HepG2 (cell line): Measurements from ENCODE around the gene ZSWIM7. TPM values are rescaled to one million over a fixed set of nuclear protein-coding genes. Genes with fewer than 3 reads are reported as not detected.
A peak's percentile ranks its signal among the peaks of the same experiment; 100 is the strongest.

Experiments
- ATAC-seq: fragments of 200-7000 bp; cut with Tn5 transposase; 3 replicates; pipeline ENCODE4 v1.9.1; 2020; ENCODE audit warnings: mild to moderate bottlenecking, moderate library complexity
- BruUV-seq: library from RNA; stranded (reverse); fragments of 400-500 nt; replicated peaks from 2 replicates; lab custom pipeline; 2021; lab: Mats Ljungman, UMichigan
- CTCF ChIA-PET: fragments of 300-600 bp; formaldehyde crosslinking; extraction: SDS; loops from one replicate; lab custom pipeline; 2021; ENCODE audit warnings: low total read pairs, inconsistent platforms, low intra/inter-chr PET ratio; lab: Yijun Ruan, JAX
- POLR2A ChIA-PET: fragments of 350-600 bp; sonication (Branson Sonifier 250); formaldehyde crosslinking; loops from one replicate; lab custom pipeline; 2020; ENCODE audit warnings: antibody characterized with exemption, inconsistent platforms; lab: Yijun Ruan, JAX
- DNase-seq: peaks from one replicate; pipeline ENCODE4 v3.0.0-alpha.2; 2015; ENCODE audit warnings: low spot score
- FAIRE-seq: peaks from 3 replicates; lab custom pipeline; 2011; peaks lifted over from hg19 to GRCh38; lab: Jason Lieb, UNC
- H2AFZ ChIP-seq: one replicate; pipeline ENCODE4 v1.6.1; 2011; ENCODE audit warnings: low read length, inconsistent platforms
- H3K27ac ChIP-seq: fragments of 300-600 bp; 3 replicates; pipeline ENCODE4 v1.8.0; 2011; ENCODE audit warnings: mixed run types, mild to moderate bottlenecking, mixed read lengths, low read length, inconsistent platforms; ENCODE audit not compliant: insufficient read depth; ENCODE audit errors: extremely low read length
- H3K27me3 ChIP-seq, 2 experiments: fragments of 200-600 bp in 1 of 2; 2 replicates in 1 of 2; 3 replicates in 1 of 2; pipeline versions ENCODE4 v1.6.0 to v1.8.0; 2011; ENCODE audit warnings: low read length in 2 of 2, mild to moderate bottlenecking in 2 of 2, moderate library complexity in 2 of 2, inconsistent platforms in 1 of 2; ENCODE audit not compliant: insufficient read depth in 2 of 2, control insufficient read depth in 1 of 2
- H3K36me3 ChIP-seq, 2 experiments: fragments of 200-600 bp in 1 of 2; replicated peaks in 1 of 2; 2 replicates in 1 of 2; 3 replicates in 1 of 2; pipeline versions ENCODE4 v1.5.1 to v1.8.0; 2011; ENCODE audit warnings: low read length in 2 of 2, inconsistent platforms in 1 of 2; ENCODE audit not compliant: insufficient read depth in 2 of 2, control insufficient read depth in 1 of 2
- H3K4me1 ChIP-seq: 2 replicates; pipeline ENCODE4 v1.5.1; 2012; ENCODE audit warnings: low read length, inconsistent platforms; ENCODE audit not compliant: insufficient read depth
- H3K4me2 ChIP-seq: 2 replicates; pipeline ENCODE4 v1.6.0; 2011; ENCODE audit warnings: low read depth, low read length, inconsistent platforms
- H3K4me3 ChIP-seq, 3 experiments: fragments of 200-600 bp in 1 of 3; sonication (generic), shearing (Covaris generic) in 1 of 3; replicated peaks in 1 of 3; 2 replicates each; pipeline ENCODE4 v1.5.1; 2011 to 2016; ENCODE audit warnings: low read length in 3 of 3, inconsistent platforms in 2 of 3, low read depth in 2 of 3, mild to moderate bottlenecking in 2 of 3, control low read depth in 1 of 3, mixed read lengths in 1 of 3; ENCODE audit not compliant: insufficient read depth in 1 of 3
- H3K79me2 ChIP-seq: one replicate; pipeline ENCODE4 v1.6.1; 2011; ENCODE audit warnings: low read length, inconsistent platforms; ENCODE audit not compliant: insufficient read depth
- H3K9ac ChIP-seq: 2 replicates; pipeline ENCODE4 v1.6.0; 2011; ENCODE audit warnings: mild to moderate bottlenecking, low read depth, low read length, inconsistent platforms; ENCODE audit not compliant: insufficient read depth
- H3K9me3 ChIP-seq: 2 replicates; pipeline ENCODE4 v1.5.1; 2012; ENCODE audit warnings: mild to moderate bottlenecking, low read length
- H4K20me1 ChIP-seq: 2 replicates; pipeline ENCODE4 v1.6.0; 2011; ENCODE audit warnings: inconsistent platforms, mild to moderate bottlenecking, low read length, moderate library complexity; ENCODE audit not compliant: insufficient read depth
- NFYB ChIP-seq: sonication (generic); formaldehyde crosslinking; IDR thresholded peaks from 2 replicates; pipeline ENCODE4 v1.4.0; 2020; ENCODE audit warnings: missing genetic modification reagents
- RFXANK ChIP-seq: IDR thresholded peaks from 2 replicates; pipeline ENCODE4 v1.6.1; 2016
- STAT5B ChIP-seq: sonication (generic); formaldehyde crosslinking; IDR thresholded peaks from 2 replicates; pipeline ENCODE4 v1.4.0; 2020; ENCODE audit warnings: missing genetic modification reagents
- ZBTB34 ChIP-seq: sonication (generic); formaldehyde crosslinking; IDR thresholded peaks from 2 replicates; pipeline ENCODE4 v1.8.0; 2022; ENCODE audit warnings: mild to moderate bottlenecking, missing genetic modification reagents
- ZNF574 ChIP-seq: sonication (generic); formaldehyde crosslinking; IDR thresholded peaks from 2 replicates; pipeline ENCODE4 v1.4.0; 2020; ENCODE audit warnings: missing genetic modification reagents
- ZSCAN25 ChIP-seq: sonication (generic); formaldehyde crosslinking; IDR thresholded peaks from 2 replicates; pipeline ENCODE4 v1.8.0; 2022; ENCODE audit warnings: mild to moderate bottlenecking, missing genetic modification reagents
- WGBS: methylation state at CpG from one replicate; pipeline ENCODE4 v1.1.6; 2017; ENCODE audit warnings: low lambda C conversion rate; 5-methylcytosine and 5-hydroxymethylcytosine counted together
- in situ Hi-C: cut with HindIII; loops from 2 replicates; pipeline ENCODE4 v1.10.0; 2017; ENCODE audit warnings: low pct_unique_long_range_greater_than_20kb; ENCODE audit not compliant: extremely low pct_ligation_motif_present
- intact Hi-C: fragments of 100-400 bp; cut with micrococcal nuclease; formaldehyde crosslinking; loops from one replicate; pipeline ENCODE4 v1.10.0; 2022; ENCODE audit not compliant: unreplicated experiment
- polyA plus RNA-seq, 8 experiments: library from polyadenylated mRNA; depleted of rRNA in 3 of 8; stranded (reverse) in 7 of 8; unstranded in 1 of 8; fragments of >200 nt; fragmentation: Illumina TruSeq in 4 of 8; extraction: Trizol in 4 of 8; gene quantifications; 2 replicates each; pipeline versions ENCODE4 v1.2.1 to v1.2.3, GENCODE V29; 2011 to 2016; ENCODE audit warnings: low read depth in 4 of 8, missing spikeins in 1 of 8, mixed read lengths in 1 of 8; ENCODE audit not compliant: insufficient read depth in 1 of 8
- total RNA-seq, 5 experiments: library from RNA; depleted of rRNA; stranded (reverse); fragments of >200 nt; fragmentation: Illumina TruSeq; extraction: Trizol; gene quantifications; 2 replicates each; pipeline ENCODE4 v1.2.3, GENCODE V29; 2016; ENCODE audit warnings: low read depth in 1 of 5

The ZSWIM7 gene
- total and polyA plus RNA-seq, 2 of the 13 experiments (the other 11 are each of a cell fraction or from before 2014, with no cell fraction given): 13.1 to 28.1 TPM

GRCh38 chr17:15947976-15948752, 51.3 kb downstream of the ZSWIM7 start:
- CTCF ChIA-PET: no interaction called here
- Histone ChIP-seq H3K27ac (no peak overlapping the region), H3K9me3 (no peaks in the 10 kb centered on the region), H3K27me3 (no peaks in the 10 kb centered on the region; a peak in 3 of 5 replicates), H3K4me3 (peak overlapping the region in 1 of 3 experiments; percentile 79; a peak in 2 of 6 replicates), H4K20me1 (no peaks in the 10 kb centered on the region), H3K79me2 (peaks cover 28% of the 10 kb centered on the region), H3K36me3 (peaks cover 7 to 10% of the 10 kb centered on the region in 2 experiments; a peak in 4 of 5 replicates), H3K4me2 (peak overlapping the region; percentile 100), H3K9ac (no peak overlapping the region), H3K4me1 (peaks cover 44% of the 10 kb centered on the region), H2AFZ (no peak overlapping the region)
- DNase-seq: no peak
- TF ChIP-seq RFXANK (CRISPR knock-in tag): no peak
- TF ChIP-seq NFYB (CRISPR knock-in tag): no peak
- no peak for TF ChIP-seq STAT5B (CRISPR knock-in tag)
- no peak for TF ChIP-seq ZNF574 (CRISPR knock-in tag)
- TF ChIP-seq ZBTB34 (CRISPR knock-in tag): no peak
- no peak for TF ChIP-seq ZSCAN25 (CRISPR knock-in tag)
- POLR2A ChIA-PET: interaction anchor here (0.6 kb wide), 1 partner anchor 27 kb away, joined by 3 read pairs; no protein-coding TSS in a partner anchor
- in situ Hi-C loops (loop anchor here (5.0 to 25.0 kb wide), 2 partner anchors 49 to 111 kb away; partner anchors contain the start of genes TTC19 and ZSWIM7), intact Hi-C loops (no loop called here)
- no peak for FAIRE-seq
- no peak for ATAC-seq
- no TSS peak for BruUV-seq
- WGBS: 98% methylated on average over 5 of the region's 16 CpGs
